ENCODE results near the gene PLA2G2F.

PLA2G2F gene

GRCh38 chr1:20198918-20199317, 59.8 kb downstream of the PLA2G2F start:
- no peak overlapping the region for H3K4me3 ChIP-seq (ENCODE audit: control insufficient read depth, low read depth, low read length)
- DNase-seq (ENCODE audit: low read depth) = no peak
- no peak for TF ChIP-seq CTCF (IDR thresholded peaks at IDR 0.05; ENCODE audit: control insufficient read depth, insufficient read depth, low read depth, low read length, missing control alignments)

- no peak for TF ChIP-seq CTCF (IDR thresholded peaks at IDR 0.05; ENCODE audit: control insufficient read depth, insufficient read depth, low read depth, low read length, missing control alignments)
- DNase-seq (ENCODE audit: low read depth) = no peak
- H3K4me3 ChIP-seq (ENCODE audit: control insufficient read depth, low read depth, low read length) = no peak overlapping the region
Measured at GRCh38 chr1:20199403-20199802, 60.3 kb downstream of the PLA2G2F start.

GRCh38 chr1:20199840-20200239, 60.7 kb downstream of the PLA2G2F start:
- H3K4me3 ChIP-seq (ENCODE audit: control insufficient read depth, low read depth, low read length) = no peak overlapping the region
- TF ChIP-seq CTCF (IDR thresholded peaks at IDR 0.05; ENCODE audit: control insufficient read depth, insufficient read depth, low read depth, low read length, missing control alignments) = no peak
- no peak for DNase-seq (ENCODE audit: low read depth)

All from AG09309 (cell line).